Measurements from ENCODE around the gene NOC2L. TPM values are rescaled to one million over a fixed set of nuclear protein-coding genes. Genes with fewer than 3 reads are reported as not detected.

The NOC2L gene
- total RNA-seq, 2 experiments from 2014 or later: 50.2 to 52.0 TPM

DNA sequence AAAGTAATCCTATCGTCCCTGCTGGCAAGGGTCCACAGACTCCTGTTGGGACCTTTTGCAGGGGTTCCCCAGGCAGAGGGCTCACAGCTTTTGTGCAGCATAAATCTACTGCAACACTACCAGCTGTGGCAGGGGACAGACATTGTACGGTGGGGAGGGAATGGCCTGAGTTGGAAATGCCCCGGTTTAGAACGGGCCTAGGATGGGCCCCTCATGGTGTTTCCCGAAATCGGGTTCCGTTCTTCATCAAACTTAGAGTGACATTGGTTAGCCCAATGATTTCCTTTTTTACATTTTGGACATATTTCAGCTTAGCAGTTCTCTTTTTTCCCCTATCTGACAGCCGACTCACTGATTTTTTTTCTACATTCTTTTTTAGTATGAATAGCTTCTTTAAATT is 61.8 kb downstream of the NOC2L start:
- TF ChIP-seq, protein P1, sequence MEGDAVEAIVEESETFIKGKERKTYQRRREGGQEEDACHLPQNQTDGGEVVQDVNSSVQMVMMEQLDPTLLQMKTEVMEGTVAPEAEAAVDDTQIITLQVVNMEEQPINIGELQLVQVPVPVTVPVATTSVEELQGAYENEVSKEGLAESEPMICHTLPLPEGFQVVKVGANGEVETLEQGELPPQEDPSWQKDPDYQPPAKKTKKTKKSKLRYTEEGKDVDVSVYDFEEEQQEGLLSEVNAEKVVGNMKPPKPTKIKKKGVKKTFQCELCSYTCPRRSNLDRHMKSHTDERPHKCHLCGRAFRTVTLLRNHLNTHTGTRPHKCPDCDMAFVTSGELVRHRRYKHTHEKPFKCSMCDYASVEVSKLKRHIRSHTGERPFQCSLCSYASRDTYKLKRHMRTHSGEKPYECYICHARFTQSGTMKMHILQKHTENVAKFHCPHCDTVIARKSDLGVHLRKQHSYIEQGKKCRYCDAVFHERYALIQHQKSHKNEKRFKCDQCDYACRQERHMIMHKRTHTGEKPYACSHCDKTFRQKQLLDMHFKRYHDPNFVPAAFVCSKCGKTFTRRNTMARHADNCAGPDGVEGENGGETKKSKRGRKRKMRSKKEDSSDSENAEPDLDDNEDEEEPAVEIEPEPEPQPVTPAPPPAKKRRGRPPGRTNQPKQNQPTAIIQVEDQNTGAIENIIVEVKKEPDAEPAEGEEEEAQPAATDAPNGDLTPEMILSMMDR (IDR thresholded peaks at IDR 0.05): no peak
- peaks cover 36% of the 10 kb centered on the region for H3K27me3 Mint-ChIP-seq
- Histone ChIP-seq H3K27me3 (ENCODE audit: control insufficient read depth in 1 of 2, insufficient read depth in 2 of 2, low read length in 2 of 2) (peaks cover 10 to 16% of the 10 kb centered on the region in 2 experiments), H3K36me3 (ENCODE audit: insufficient read depth, low read length) (no peaks in the 10 kb centered on the region), H3K4me1 (ENCODE audit: insufficient read depth, low read length) (peaks cover 14% of the 10 kb centered on the region), H3K9me3 (ENCODE audit: control insufficient read depth in 1 of 2, insufficient read depth in 1 of 2, low read length in 2 of 2) (peaks cover 10 to 22% of the 10 kb centered on the region in 2 experiments), H3K27ac (ENCODE audit: low read depth in 1 of 2, low read length in 2 of 2) (no peak overlapping the region), H3K4me3 (ENCODE audit: low read length) (no peak overlapping the region)
- H3K36me3 Mint-ChIP-seq (ENCODE audit: low read depth): no peaks in the 10 kb centered on the region
- intact Hi-C loops (cut with DNase I, micrococcal nuclease): no loop called here
- no peak overlapping the region for H3K4me3 Mint-ChIP-seq
- H3K9me3 Mint-ChIP-seq: no peaks in the 10 kb centered on the region
- ATAC-seq (ENCODE audit: poor library complexity) (no peak), DNase-seq (no peak)
- CTCF ChIA-PET: no interaction called here
- POLR2A ChIA-PET: no interaction called here
- H3K4me1 Mint-ChIP-seq (ENCODE audit: low read depth): peaks cover 12% of the 10 kb centered on the region
- no peak overlapping the region for H3K27ac Mint-ChIP-seq

Other genes with a start within 250 kb of the NOC2L start
- gene SAMD11, start 35.3 kb downstream of the NOC2L start, total RNA-seq: not detected
- 10 to 100 TPM; 13.9 TPM for gene KLHL17, start 1.3 kb upstream of the NOC2L start, total RNA-seq
- gene PLEKHN1, start 7.2 kb upstream of the NOC2L start, total RNA-seq: under 1 TPM; 0.69 to 0.95 TPM
- gene PERM1, start 22.8 kb upstream of the NOC2L start, total RNA-seq: not detected
- gene HES4, start 40.8 kb upstream of the NOC2L start, total RNA-seq: 10 to 100 TPM; 29.0 to 30.9 TPM
- gene ISG15, start 54.2 kb upstream of the NOC2L start, total RNA-seq: 10 to 100 TPM; 38.0 to 38.9 TPM
- gene AGRN, start 60.9 kb upstream of the NOC2L start, total RNA-seq: 1 to 10 TPM; 1.5 to 2.0 TPM
- gene RNF223, start 115.0 kb upstream of the NOC2L start, total RNA-seq: not detected
- 10 to 100 TPM; 11.1 to 11.3 TPM for gene C1orf159, start 156.8 kb upstream of the NOC2L start, total RNA-seq
- gene TTLL10, start 214.6 kb upstream of the NOC2L start, total RNA-seq: under 1 TPM; 0.11 to 0.59 TPM
- gene TNFRSF18, start 247.3 kb upstream of the NOC2L start, total RNA-seq: 10 to 100 TPM; 14.8 to 17.8 TPM